Stimulated activated naive CD8-positive, alpha-beta T cell treated with anti-CD3 and anti-CD28 coated beads, Interleukin-15, Interleukin-2, amounts not matched to agents 100 ng/mL and 50 ng/mL, for 24 hours (primary cell): Measurements from ENCODE around the gene NUP153.
"Not testable (repeated sequence)": the region's sequence is repeated elsewhere in the genome, so short reads cannot be mapped to it uniquely, and the experiment has no call there.

Experiments
- H3K27ac Mint-ChIP-seq: one replicate; pipeline ENCODE4 v1.8.0; 2021; ENCODE audit warnings: mild to moderate bottlenecking, mixed read lengths
- H3K27me3 Mint-ChIP-seq: one replicate; pipeline ENCODE4 v1.8.0; 2021; ENCODE audit warnings: mixed read lengths
- H3K36me3 Mint-ChIP-seq: one replicate; pipeline ENCODE4 v1.8.0; 2021; ENCODE audit warnings: low read depth, mixed read lengths
- H3K4me1 Mint-ChIP-seq: one replicate; pipeline ENCODE4 v1.8.0; 2021; ENCODE audit warnings: low read depth, mixed read lengths
- H3K4me3 Mint-ChIP-seq: one replicate; pipeline ENCODE4 v1.8.0; 2021; ENCODE audit warnings: mild to moderate bottlenecking, mixed read lengths
- H3K9me3 Mint-ChIP-seq: one replicate; pipeline ENCODE4 v1.8.0; 2021; ENCODE audit warnings: mixed read lengths

The NUP153 gene

DNA sequence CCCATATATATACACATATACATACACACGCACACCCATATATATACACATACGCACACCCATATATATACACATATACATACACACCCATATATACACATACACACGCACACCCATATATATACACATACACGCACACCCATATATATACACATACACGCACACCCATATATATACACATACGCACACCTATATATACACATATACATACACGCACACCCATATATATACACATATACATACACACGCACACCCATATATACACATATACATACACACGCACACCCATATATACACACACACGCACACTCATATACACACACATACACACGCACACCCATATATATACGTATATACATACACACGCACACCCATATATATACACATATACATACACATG is 120.1 kb downstream of the NUP153 start:
- not testable (repeated sequence) for H3K27ac Mint-ChIP-seq

GRCh38 chr6:17585766-17586490 is 120.8 kb downstream of the NUP153 start:
- no peak overlapping the region for H3K27ac Mint-ChIP-seq
- H3K4me3 Mint-ChIP-seq, result no peak overlapping the region
- peaks cover 7% of the 10 kb centered on the region for H3K27me3 Mint-ChIP-seq
- peaks cover 14% of the 10 kb centered on the region for H3K4me1 Mint-ChIP-seq
- H3K36me3 Mint-ChIP-seq, result no peaks in the 10 kb centered on the region
- no peaks in the 10 kb centered on the region for H3K9me3 Mint-ChIP-seq

More for the DNA sequence above, 120.1 kb downstream of the NUP153 start:
- peaks cover 14% of the 10 kb centered on the region for H3K4me1 Mint-ChIP-seq
- H3K4me3 Mint-ChIP-seq, H3K27me3 Mint-ChIP-seq, H3K36me3 Mint-ChIP-seq, H3K9me3 Mint-ChIP-seq: not testable (repeated sequence)

DNA sequence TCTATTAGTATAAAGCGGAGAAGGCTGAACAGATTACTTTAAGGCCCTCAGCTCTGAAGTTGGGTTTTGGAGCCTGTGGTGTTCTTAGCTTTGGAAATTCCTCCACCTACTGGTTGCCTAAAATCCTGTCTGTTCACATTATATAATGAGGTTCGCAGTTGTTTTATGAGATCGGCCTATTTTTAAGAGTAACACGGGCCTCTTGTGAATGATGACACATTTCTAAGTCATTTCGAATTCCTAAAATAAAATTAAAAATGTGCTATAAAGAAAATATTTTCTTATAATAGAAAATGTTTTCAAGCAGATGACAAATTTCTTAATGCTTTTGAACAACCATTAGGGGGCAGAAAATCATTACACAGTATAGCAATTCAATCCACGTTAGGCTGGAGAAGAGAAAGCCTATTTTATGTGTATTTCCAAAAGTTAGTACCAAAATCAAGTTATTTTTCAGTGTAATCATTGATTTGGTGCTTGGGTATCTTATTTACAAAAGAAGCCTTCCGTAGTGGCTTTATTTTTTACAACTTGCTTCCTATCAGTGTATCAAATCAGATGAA is 122.4 kb downstream of the NUP153 start:
- Mint-ChIP-seq H3K4me1 (peaks cover 9% of the 10 kb centered on the region), H3K27ac (no peak overlapping the region), H3K9me3 (no peaks in the 10 kb centered on the region), H3K36me3 (no peaks in the 10 kb centered on the region), H3K4me3 (no peak overlapping the region), H3K27me3 (peaks cover 8% of the 10 kb centered on the region)

DNA sequence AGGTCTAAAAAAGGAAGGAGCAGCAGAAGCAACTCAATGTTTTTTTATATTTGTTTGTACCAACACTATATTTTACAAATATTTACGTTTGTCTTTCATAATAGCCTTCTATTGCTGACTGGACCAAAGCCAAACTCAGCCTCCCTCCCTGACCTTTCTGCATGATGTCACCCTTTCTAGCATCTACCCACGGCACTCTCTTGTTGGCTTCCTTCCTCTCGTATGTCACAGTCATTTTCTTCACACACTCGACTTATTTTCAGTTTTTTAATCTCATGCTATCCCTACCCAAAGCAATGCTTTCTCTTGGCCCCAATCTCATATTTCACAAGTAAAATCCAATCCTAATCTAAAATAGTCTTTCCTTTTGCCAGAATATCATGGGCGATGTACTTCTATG is 122.9 kb downstream of the NUP153 start:
- no peak overlapping the region for H3K4me3 Mint-ChIP-seq
- no peaks in the 10 kb centered on the region for H3K36me3 Mint-ChIP-seq
- peaks cover 4% of the 10 kb centered on the region for H3K4me1 Mint-ChIP-seq
- H3K27ac Mint-ChIP-seq, result no peak overlapping the region
- peaks cover 8% of the 10 kb centered on the region for H3K27me3 Mint-ChIP-seq
- H3K9me3 Mint-ChIP-seq, result no peaks in the 10 kb centered on the region

GRCh38 chr6:17581282-17581681 is 125.4 kb downstream of the NUP153 start:
- not testable (repeated sequence) for H3K36me3 Mint-ChIP-seq, H3K27me3 Mint-ChIP-seq, H3K9me3 Mint-ChIP-seq, H3K4me1 Mint-ChIP-seq, H3K27ac Mint-ChIP-seq, H3K4me3 Mint-ChIP-seq

- peak overlapping the region; percentile 53 for H3K4me3 Mint-ChIP-seq
- no peaks in the 10 kb centered on the region for H3K36me3 Mint-ChIP-seq
- H3K27ac Mint-ChIP-seq, result no peak overlapping the region
Measured at GRCh38 chr6:17580518-17581048, 126.1 kb downstream of the NUP153 start.

GRCh38 chr6:17577059-17577458 is 129.7 kb downstream of the NUP153 start:
- H3K27ac Mint-ChIP-seq, result no peak overlapping the region
- no peaks in the 10 kb centered on the region for H3K36me3 Mint-ChIP-seq
- no peak overlapping the region for H3K4me3 Mint-ChIP-seq
- peaks cover 25% of the 10 kb centered on the region for H3K27me3 Mint-ChIP-seq
- no peaks in the 10 kb centered on the region for H3K4me1 Mint-ChIP-seq
- H3K9me3 Mint-ChIP-seq, result peaks cover 6% of the 10 kb centered on the region

More at GRCh38 chr6:17580518-17581048, 126.1 kb downstream of the NUP153 start:
- H3K27me3 Mint-ChIP-seq, result peaks cover 8% of the 10 kb centered on the region
- H3K4me1 Mint-ChIP-seq, result peaks cover 4% of the 10 kb centered on the region
- H3K9me3 Mint-ChIP-seq, result peaks cover 6% of the 10 kb centered on the region

GRCh38 chr6:17574866-17575560 is 131.7 kb downstream of the NUP153 start:
- H3K36me3 Mint-ChIP-seq, result no peaks in the 10 kb centered on the region
- H3K4me3 Mint-ChIP-seq, result no peak overlapping the region
- peaks cover 6% of the 10 kb centered on the region for H3K9me3 Mint-ChIP-seq
- no peaks in the 10 kb centered on the region for H3K4me1 Mint-ChIP-seq
- H3K27me3 Mint-ChIP-seq, result peaks cover 17% of the 10 kb centered on the region
- no peak overlapping the region for H3K27ac Mint-ChIP-seq

GRCh38 chr6:17565399-17565798 is 141.3 kb downstream of the NUP153 start:
- Mint-ChIP-seq H3K27ac (no peak overlapping the region), H3K4me1 (no peaks in the 10 kb centered on the region), H3K36me3 (no peaks in the 10 kb centered on the region), H3K9me3 (peaks cover 22% of the 10 kb centered on the region), H3K27me3 (peaks cover 5% of the 10 kb centered on the region), H3K4me3 (no peak overlapping the region)
